Right atrium auricular region (tissue), 2 donors: ENCODE results near the gene SIX5. TPM values are rescaled to one million over a fixed set of nuclear protein-coding genes. Genes with fewer than 3 reads are reported as not detected.

Experiments
- DNase-seq: peaks from one replicate; pipeline ENCODE4 v3.0.0-alpha.2; 2019; ENCODE audit warnings: low spot score
- H3K27ac ChIP-seq, 2 donors: fragments of 200-600 bp; sonication (generic); 1 replicate in 1 of 2; 2 replicates in 1 of 2; pipeline ENCODE4 v1.5.1; 2016 to 2019
- H3K27me3 ChIP-seq, 2 donors: fragments of 200-600 bp; sonication (generic); one replicate each; pipeline versions ENCODE4 v1.5.1 to v1.6.0; 2017 to 2019
- H3K36me3 ChIP-seq: fragments of 200-600 bp; sonication (generic); one replicate; pipeline ENCODE4 v1.5.1; 2016
- H3K4me1 ChIP-seq, 2 donors: fragments of 200-600 bp; sonication (generic); one replicate each; pipeline versions ENCODE4 v1.5.1 to v1.6.0; 2017 to 2019
- H3K4me3 ChIP-seq, 2 donors: fragments of 200-600 bp; sonication (generic); 1 replicate in 1 of 2; 2 replicates in 1 of 2; pipeline ENCODE4 v1.5.1; 2017 to 2019; ENCODE audit warnings: mild to moderate bottlenecking in 1 of 2, moderate library complexity in 1 of 2
- H3K9me3 ChIP-seq, 2 donors: fragments of 200-600 bp; sonication (generic); one replicate each; pipeline ENCODE4 v1.5.1; 2019
- total RNA-seq, 2 donors: library from RNA; depleted of rRNA; stranded (reverse); fragments of >200 nt; gene quantifications; one replicate each; pipeline ENCODE4 v1.1.0, GENCODE V29; 2016
- TF ChIP-seq, protein P1 (sequence below), 2 donors: fragments of 200-600 bp; sonication (generic); IDR thresholded peaks; one replicate each; pipeline ENCODE4 v1.5.1; 2019; ENCODE audit warnings: antibody characterized with exemption in 2 of 2

Gene SIX5
- total RNA-seq, 2 donors from 2014 or later = 9.3 to 18.6 TPM

DNA sequence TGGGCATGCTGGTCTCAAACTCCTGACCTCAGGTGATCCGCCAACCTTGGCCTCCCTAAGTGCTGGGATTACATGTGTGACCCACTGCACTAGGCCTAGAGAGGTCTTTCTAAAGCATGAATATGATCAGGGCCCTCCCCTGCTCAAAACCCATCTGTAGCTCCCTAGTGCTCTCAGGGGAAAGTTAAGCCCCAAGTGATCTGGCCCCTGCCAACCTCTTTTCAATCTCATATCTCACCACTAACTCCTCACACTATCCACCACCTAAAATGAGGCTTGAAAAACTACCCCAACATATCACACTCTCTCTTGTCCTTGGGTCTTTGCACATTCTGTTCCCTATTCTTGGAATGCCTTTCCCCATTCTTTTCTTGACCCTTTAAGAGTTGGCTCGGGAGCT is 25.6 kb upstream of the SIX5 start:
- Histone ChIP-seq H3K27me3 (no peaks in the 10 kb centered on the region), H3K27ac (no peak overlapping the region), H3K4me3 (no peak overlapping the region), H3K36me3 (peaks cover 7% of the 10 kb centered on the region), H3K4me1 (peaks cover 0 to 26% of the 10 kb centered on the region in 2 donors), H3K9me3 (no peaks in the 10 kb centered on the region)
- DNase-seq = no peak
- TF ChIP-seq, protein P1, sequence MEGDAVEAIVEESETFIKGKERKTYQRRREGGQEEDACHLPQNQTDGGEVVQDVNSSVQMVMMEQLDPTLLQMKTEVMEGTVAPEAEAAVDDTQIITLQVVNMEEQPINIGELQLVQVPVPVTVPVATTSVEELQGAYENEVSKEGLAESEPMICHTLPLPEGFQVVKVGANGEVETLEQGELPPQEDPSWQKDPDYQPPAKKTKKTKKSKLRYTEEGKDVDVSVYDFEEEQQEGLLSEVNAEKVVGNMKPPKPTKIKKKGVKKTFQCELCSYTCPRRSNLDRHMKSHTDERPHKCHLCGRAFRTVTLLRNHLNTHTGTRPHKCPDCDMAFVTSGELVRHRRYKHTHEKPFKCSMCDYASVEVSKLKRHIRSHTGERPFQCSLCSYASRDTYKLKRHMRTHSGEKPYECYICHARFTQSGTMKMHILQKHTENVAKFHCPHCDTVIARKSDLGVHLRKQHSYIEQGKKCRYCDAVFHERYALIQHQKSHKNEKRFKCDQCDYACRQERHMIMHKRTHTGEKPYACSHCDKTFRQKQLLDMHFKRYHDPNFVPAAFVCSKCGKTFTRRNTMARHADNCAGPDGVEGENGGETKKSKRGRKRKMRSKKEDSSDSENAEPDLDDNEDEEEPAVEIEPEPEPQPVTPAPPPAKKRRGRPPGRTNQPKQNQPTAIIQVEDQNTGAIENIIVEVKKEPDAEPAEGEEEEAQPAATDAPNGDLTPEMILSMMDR (IDR thresholded peaks at IDR 0.05) = no peak

GRCh38 chr19:45793876-45794275 is 24.8 kb upstream of the SIX5 start:
- Histone ChIP-seq H3K4me3 (no peak overlapping the region), H3K4me1 (peaks cover 0 to 26% of the 10 kb centered on the region in 2 donors), H3K36me3 (peaks cover 14% of the 10 kb centered on the region), H3K27ac (no peak overlapping the region), H3K27me3 (no peaks in the 10 kb centered on the region), H3K9me3 (no peaks in the 10 kb centered on the region)
- TF ChIP-seq, protein P1 (IDR thresholded peaks at IDR 0.05) = no peak
- no peak for DNase-seq

- Histone ChIP-seq H3K4me1 (peaks cover 0 to 31% of the 10 kb centered on the region in 2 donors), H3K9me3 (no peaks in the 10 kb centered on the region), H3K27me3 (no peaks in the 10 kb centered on the region), H3K4me3 (peak overlapping the region in 1 of 2 donors; percentile 69), H3K36me3 (peaks cover 19% of the 10 kb centered on the region), H3K27ac (no peak overlapping the region)
- no peak for DNase-seq
- TF ChIP-seq, protein P1 (IDR thresholded peaks at IDR 0.05) = no peak
These were observed 24.1 kb upstream of the SIX5 start for GRCh38 chr19:45793178-45793564.

DNA sequence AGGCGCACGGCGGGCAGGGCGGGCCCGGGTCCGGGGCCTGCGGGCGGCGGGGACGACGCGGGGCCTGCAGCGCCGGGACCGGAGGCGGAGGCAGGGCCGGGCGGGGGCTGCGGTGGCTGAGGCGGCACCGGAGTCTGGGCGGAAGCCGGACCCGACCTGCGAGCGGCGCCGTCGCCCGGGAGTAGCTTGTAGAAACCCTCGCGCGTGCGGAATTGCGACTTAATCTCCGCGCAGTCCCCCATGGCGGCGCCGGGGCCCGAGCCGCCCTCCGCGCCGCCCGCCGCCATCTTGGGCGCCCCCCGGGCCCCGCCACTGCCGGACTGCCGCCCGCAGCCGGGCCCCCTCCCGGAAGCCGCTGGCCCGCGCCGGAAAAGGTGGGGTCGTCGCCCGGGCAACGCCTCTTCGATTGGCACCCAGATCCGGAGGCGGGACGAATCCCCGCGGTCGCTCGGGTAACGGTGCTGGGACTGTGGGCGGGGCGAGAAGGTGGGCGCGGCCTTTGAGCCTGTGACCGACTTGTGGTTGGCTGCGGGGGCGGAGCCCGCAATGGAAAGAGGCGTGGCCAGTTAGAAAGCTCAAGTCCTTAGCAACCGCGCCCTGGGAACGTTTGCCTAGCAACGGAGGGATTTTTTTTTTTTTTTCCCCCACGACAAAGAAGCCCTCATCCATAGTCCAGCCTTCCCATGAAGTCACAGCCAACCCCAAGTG is 23.6 kb upstream of the SIX5 start, which contains the start of gene DMWD:
DMWD (minus strand) TSS at position 376 of the 708 bp plus-strand sequence; CDS start at position 287, 89 bp downstream.
- peak; percentile 99 for DNase-seq
- Histone ChIP-seq H3K36me3 (peaks cover 19% of the 10 kb centered on the region), H3K27me3 (no peaks in the 10 kb centered on the region), H3K27ac (peak within 1 kb of the TSS; percentile 71 to 72), H3K4me3 (peak within 1 kb of the TSS; percentile 69 to 79), H3K4me1 (peaks cover 0 to 36% of the 10 kb centered on the region in 2 donors), H3K9me3 (no peaks in the 10 kb centered on the region)
- TF ChIP-seq, protein P1 (IDR thresholded peaks at IDR 0.05) = no peak

- TF ChIP-seq, protein P1 (IDR thresholded peaks at IDR 0.05) = no peak
- Histone ChIP-seq H3K4me3 (peak overlapping the region; percentile 69 to 79), H3K9me3 (no peaks in the 10 kb centered on the region), H3K27me3 (no peaks in the 10 kb centered on the region), H3K36me3 (peaks cover 24% of the 10 kb centered on the region), H3K27ac (peak overlapping the region; percentile 71 to 72), H3K4me1 (peaks cover 0 to 36% of the 10 kb centered on the region in 2 donors)
- no peak for DNase-seq
These were observed 22.9 kb upstream of the SIX5 start for GRCh38 chr19:45791744-45792469.
